ENCODE results near the gene PRKAG2.

DNA sequence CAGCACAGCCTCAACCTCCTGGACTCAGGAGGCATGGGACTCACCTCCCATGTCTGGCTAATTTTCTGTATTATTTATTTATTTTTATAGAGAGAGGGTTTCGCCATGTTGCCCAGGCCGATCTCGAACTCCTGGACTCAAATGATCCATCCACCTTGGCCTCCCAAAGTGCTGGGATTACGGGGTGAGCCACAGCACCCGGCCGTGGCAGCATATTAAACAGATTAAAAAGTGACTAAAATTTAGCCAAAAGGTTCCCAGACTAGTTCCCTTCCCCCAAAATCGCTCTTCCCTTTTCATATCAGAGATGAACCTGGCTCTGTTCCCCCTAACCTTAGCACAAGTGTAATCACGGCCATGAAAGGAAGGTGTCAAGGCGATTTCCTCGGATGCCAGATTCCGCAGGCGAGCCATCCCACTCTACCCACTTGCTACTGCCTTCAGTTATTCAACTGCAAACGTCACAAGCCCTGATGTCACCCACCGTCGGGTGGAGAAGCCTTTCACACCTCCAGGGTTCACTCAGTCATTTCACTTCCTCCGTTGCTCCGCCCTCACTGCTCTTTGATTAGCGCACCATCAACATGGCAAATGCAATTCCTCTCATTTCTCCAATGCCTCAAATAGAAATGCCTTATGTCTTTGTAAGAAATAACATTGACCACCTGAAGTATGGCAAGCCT lies 252.5 kb downstream of the PRKAG2 start:
- TF ChIP-seq, protein P1, sequence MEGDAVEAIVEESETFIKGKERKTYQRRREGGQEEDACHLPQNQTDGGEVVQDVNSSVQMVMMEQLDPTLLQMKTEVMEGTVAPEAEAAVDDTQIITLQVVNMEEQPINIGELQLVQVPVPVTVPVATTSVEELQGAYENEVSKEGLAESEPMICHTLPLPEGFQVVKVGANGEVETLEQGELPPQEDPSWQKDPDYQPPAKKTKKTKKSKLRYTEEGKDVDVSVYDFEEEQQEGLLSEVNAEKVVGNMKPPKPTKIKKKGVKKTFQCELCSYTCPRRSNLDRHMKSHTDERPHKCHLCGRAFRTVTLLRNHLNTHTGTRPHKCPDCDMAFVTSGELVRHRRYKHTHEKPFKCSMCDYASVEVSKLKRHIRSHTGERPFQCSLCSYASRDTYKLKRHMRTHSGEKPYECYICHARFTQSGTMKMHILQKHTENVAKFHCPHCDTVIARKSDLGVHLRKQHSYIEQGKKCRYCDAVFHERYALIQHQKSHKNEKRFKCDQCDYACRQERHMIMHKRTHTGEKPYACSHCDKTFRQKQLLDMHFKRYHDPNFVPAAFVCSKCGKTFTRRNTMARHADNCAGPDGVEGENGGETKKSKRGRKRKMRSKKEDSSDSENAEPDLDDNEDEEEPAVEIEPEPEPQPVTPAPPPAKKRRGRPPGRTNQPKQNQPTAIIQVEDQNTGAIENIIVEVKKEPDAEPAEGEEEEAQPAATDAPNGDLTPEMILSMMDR (IDR thresholded peaks at IDR 0.05) = no peak
- TF ChIP-seq POLR2A (IDR thresholded peaks at IDR 0.05) = no peak
- TF ChIP-seq EP300 (IDR thresholded peaks at IDR 0.05) = no peak
